Ovary (tissue), 9 donors: Measurements from ENCODE around the gene PLAU. TPM values are rescaled to one million over a fixed set of nuclear protein-coding genes. Genes with fewer than 3 reads are reported as not detected.
"Not testable (repeated sequence)": the region's sequence is repeated elsewhere in the genome, so short reads cannot be mapped to it uniquely, and the experiment has no call there.

Experiments used
- DNase-seq, 5 donors: peaks; one replicate each; pipeline ENCODE4 v3.0.0-alpha.2; 2019 to 2020
- H3K27ac ChIP-seq, 2 donors: fragments of 200-600 bp; one replicate each; pipeline versions ENCODE4 v1.5.1 to v1.8.0; 2019 to 2022
- H3K27me3 ChIP-seq: fragments of 200-600 bp; one replicate; pipeline ENCODE4 v1.8.0; 2022
- H3K36me3 ChIP-seq: fragments of 200-600 bp; sonication (generic); one replicate; pipeline ENCODE4 v1.5.1; 2019
- H3K4me1 ChIP-seq: one replicate; pipeline ENCODE4 v1.8.1; 2013; ENCODE audit warnings: mild to moderate bottlenecking, moderate library complexity; ENCODE audit not compliant: insufficient read depth
- H3K4me3 ChIP-seq: fragments of 200-600 bp; sonication (generic); one replicate; pipeline ENCODE4 v1.5.1; 2017
- H3K9me3 ChIP-seq, 2 donors: fragments of 200-600 bp in 1 of 2; sonication (generic) in 1 of 2; one replicate each; pipeline versions ENCODE4 v1.5.1 to v1.8.1; 2013 to 2019; ENCODE audit warnings: mild to moderate bottlenecking in 1 of 2, moderate library complexity in 1 of 2
- CTCF ChIP-seq, 3 donors: fragments of 450-650 bp in 2 of 3; fragments of 200-600 bp in 1 of 3; IDR thresholded peaks; one replicate each; pipeline versions ENCODE4 v1.5.1 to v1.8.0; 2016 to 2022; ENCODE audit warnings: antibody characterized with exemption in 3 of 3, mild to moderate bottlenecking in 1 of 3
- EP300 ChIP-seq: sonication (generic); formaldehyde crosslinking; IDR thresholded peaks from one replicate; pipeline ENCODE4 v1.6.1; 2017; ENCODE audit warnings: antibody characterized with exemption
- POLR2A ChIP-seq: fragments of 450-650 bp; IDR thresholded peaks from one replicate; pipeline ENCODE4 v1.6.1; 2017; ENCODE audit warnings: antibody characterized with exemption, mild to moderate bottlenecking, moderate library complexity
- WGBS, 3 donors: extraction: QIAGEN DNeasy Blood & Tissue Kit in 1 of 3; methylation state at CpG; one replicate each; pipeline versions ENCODE4 v1.1.5 to v1.1.7; 2013 to 2017; 5-methylcytosine and 5-hydroxymethylcytosine counted together
- intact Hi-C, 4 donors: fragments of 100-400 bp; cut with DNase I; formaldehyde crosslinking; loops; one replicate each; pipeline versions ENCODE4 v1.11.0 to v1.15.1; 2022 to 2023
- polyA plus RNA-seq, 2 donors: library from polyadenylated mRNA; stranded (reverse); fragments of 200-250 nt in 1 of 2; fragments of 350-450 nt in 1 of 2; fragmentation: Illumina TruSeq in 1 of 2; extraction: RNeasy Lipid Tissue Mini Kit (QIAGEN cat#74804) in 1 of 2; gene quantifications; one replicate each; pipeline ENCODE4 v1.2.3, GENCODE V29; 2013 to 2014
- total RNA-seq, 7 donors: library from RNA; depleted of rRNA in 2 of 7; stranded (reverse); fragments of >200 nt in 2 of 7; fragmentation: NEBNext Ultra II Directional in 3 of 7; extraction: Animal tissue kit (Norgen Biotek cat#: 25700) in 3 of 7; gene quantifications; one replicate each; pipeline versions ENCODE4 v1.1.0 to v1.2.4, GENCODE V29; 2016 to 2023
- donor health status: DM: no; HTN: no; CAD: no; lungs with moderate emphysema.
- donor health status: DM: no; HTN: no; CAD: no.
- donor health status: Bipolar disorder and iron deficiency.
- donor health status: DM: yes; HTN: yes; CAD: no.
- donor health status: DM: no; HTN: no; CAD: no.
- donor health status: DM: yes; HTN: yes; CAD: no.

Gene PLAU
- total and polyA plus RNA-seq, 9 donors = 0.24 to 12.6 (median 4.6) TPM

- Histone ChIP-seq H3K36me3 (no peaks in the 10 kb centered on the region), H3K27ac (no peak overlapping the region), H3K4me1 (peaks cover 12% of the 10 kb centered on the region), H3K27me3 (no peaks in the 10 kb centered on the region), H3K4me3 (no peak overlapping the region), H3K9me3 (no peaks in the 10 kb centered on the region)
- WGBS, 3 donors = 93 to 99% (median 95%) methylated on average over 2 of the region's 2 CpGs
- no peak for DNase-seq
- intact Hi-C loops = no loop called here
- TF ChIP-seq POLR2A = no peak
- TF ChIP-seq EP300 = no peak
- no peak for TF ChIP-seq CTCF (IDR thresholded peaks at IDR 0.05)
These were observed 51.5 kb downstream of the PLAU start for GRCh38 chr10:73962386-73962785.

- H3K27me3 ChIP-seq, intact Hi-C loops, H3K9me3 ChIP-seq, H3K27ac ChIP-seq, H3K4me3 ChIP-seq, DNase-seq, H3K36me3 ChIP-seq: not testable (repeated sequence)
- 95 to 96% (median 96%) methylated on average over 12 of the region's 12 CpGs for WGBS, 3 donors
- H3K4me1 ChIP-seq = peaks cover 17% of the 10 kb centered on the region
These were observed 52.6 kb downstream of the PLAU start for GRCh38 chr10:73963533-73963932.

- H3K36me3 ChIP-seq = no peaks in the 10 kb centered on the region
- peaks cover 17% of the 10 kb centered on the region for H3K4me1 ChIP-seq
- no peaks in the 10 kb centered on the region for H3K27me3 ChIP-seq
- no peaks in the 10 kb centered on the region for H3K9me3 ChIP-seq
- intact Hi-C loops = no loop called here
- no peak overlapping the region for H3K27ac ChIP-seq
- no peak overlapping the region for H3K4me3 ChIP-seq
- no peak for DNase-seq
- TF ChIP-seq CTCF (IDR thresholded peaks at IDR 0.05) (no peak), EP300 (no peak), POLR2A (no peak)
- WGBS, 3 donors = 95 to 99% (median 96%) methylated on average over 2 of the region's 2 CpGs
These were observed 53.8 kb downstream of the PLAU start for GRCh38 chr10:73964743-73965142.

GRCh38 chr10:73965267-73965889 lies 54.4 kb downstream of the PLAU start:
- H3K4me3 ChIP-seq, DNase-seq, intact Hi-C loops, H3K27me3 ChIP-seq, H3K9me3 ChIP-seq, H3K36me3 ChIP-seq: not testable (repeated sequence)
- peak overlapping the region; percentile 34 to 46 for H3K27ac ChIP-seq
- peaks cover 17% of the 10 kb centered on the region for H3K4me1 ChIP-seq
- WGBS, 3 donors = 77 to 86% (median 78%) methylated on average over 12 of the region's 12 CpGs

- Histone ChIP-seq H3K36me3 (no peaks in the 10 kb centered on the region), H3K27me3 (no peaks in the 10 kb centered on the region), H3K4me3 (no peak overlapping the region), H3K27ac (peak overlapping the region; percentile 34 to 46), H3K4me1 (peaks cover 17% of the 10 kb centered on the region), H3K9me3 (no peaks in the 10 kb centered on the region)
- WGBS, 3 donors = 2 to 8% (median 3%) methylated on average over 16 of the region's 16 CpGs
- DNase-seq = peak; percentile 60 to 79 (median 66)
- no peak for TF ChIP-seq EP300
- TF ChIP-seq CTCF (IDR thresholded peaks at IDR 0.05) = no peak
- no peak for TF ChIP-seq POLR2A
- intact Hi-C loops = no loop called here
These were observed 55.2 kb downstream of the PLAU start for GRCh38 chr10:73965890-73966768.
